ENCODE data around the gene TRPM7. TPM values are rescaled to one million over a fixed set of nuclear protein-coding genes. Genes with fewer than 3 reads are reported as not detected.
"Not testable (repeated sequence)": the region's sequence is repeated elsewhere in the genome, so short reads cannot be mapped to it uniquely, and the experiment has no call there.

TRPM7 gene
- total and polyA plus RNA-seq, 2 of the 8 experiments (the other 6 are each of a cell fraction or from before 2014, with no cell fraction given): 7.5 to 33.2 TPM

GRCh38 chr15:50697109-50697797, 10.7 kb upstream of the TRPM7 start (continued):
- TF ChIP-seq HDAC2 (IDR thresholded peaks at IDR 0.05; ENCODE audit: borderline replicate concordance in 1 of 2, low read depth in 2 of 2, low read length in 2 of 2): no peak
- no peak for TF ChIP-seq SP1 (IDR thresholded peaks at IDR 0.05; ENCODE audit: low read depth, low read length)
- no peak for TF ChIP-seq FOSL1 (IDR thresholded peaks at IDR 0.05; ENCODE audit: insufficient read depth, low read depth, low read length)
- TF ChIP-seq CTBP2 (IDR thresholded peaks at IDR 0.05; ENCODE audit: borderline replicate concordance, insufficient read depth, insufficient read length, low read length): no peak
- TF ChIP-seq SIRT6 (IDR thresholded peaks at IDR 0.05; ENCODE audit: low read length): no peak
- TF ChIP-seq PHF8 (conservative IDR thresholded peaks at IDR 0.05; ENCODE audit: low read depth, low read length): no peak
- no peak for TF ChIP-seq MAFK (IDR thresholded peaks at IDR 0.05; ENCODE audit: low read depth, low read length)
- TF ChIP-seq SAP30 (IDR thresholded peaks at IDR 0.05; ENCODE audit: insufficient read depth, insufficient replicate concordance, low read length): no peak

- not testable (repeated sequence) for H2BK12ac ChIP-seq (ENCODE audit: low read depth, low read length); FAIRE-seq; H2BK120ac ChIP-seq (replicated peaks; ENCODE audit: low read depth, low read length); H3K9me3 ChIP-seq (ENCODE audit: insufficient read depth in 2 of 2, low read depth in 1 of 2, low read length in 1 of 2); H3K4me1 ChIP-seq (replicated peaks in 1 of 4; ENCODE audit: control insufficient read depth in 3 of 4, insufficient read depth in 4 of 4, low read length in 3 of 4); H2BK20ac ChIP-seq (ENCODE audit: low read length); H2BK15ac ChIP-seq (ENCODE audit: low read length); H4K5ac ChIP-seq (ENCODE audit: insufficient read length, low read depth, low read length); H3K18ac ChIP-seq (ENCODE audit: extremely low read depth, low read length); H3K27ac ChIP-seq (ENCODE audit: low read depth, low read length); H3K4ac ChIP-seq (replicated peaks; ENCODE audit: insufficient read length, low read depth, low read length); H3K79me2 ChIP-seq (ENCODE audit: control insufficient read depth in 1 of 2, insufficient read depth in 2 of 2, low read length in 2 of 2); H3K79me1 ChIP-seq (ENCODE audit: low read depth, low read length); H4K91ac ChIP-seq (replicated peaks; ENCODE audit: insufficient read length, low read length); H4K20me1 ChIP-seq (replicated peaks in 1 of 2; ENCODE audit: control insufficient read depth in 1 of 2, insufficient read depth in 2 of 2, low read length in 2 of 2); H2AK5ac ChIP-seq (ENCODE audit: low read depth, low read length); H3K23me2 ChIP-seq (ENCODE audit: low read depth, low read length); H3K14ac ChIP-seq (ENCODE audit: insufficient read length); H2BK5ac ChIP-seq (ENCODE audit: low read depth, low read length); H3K4me2 ChIP-seq (ENCODE audit: insufficient read depth in 1 of 2, low read depth in 2 of 2, low read length in 2 of 2); DNase-seq (ENCODE audit: low read depth in 1 of 2, low spot score in 2 of 2); H2AFZ ChIP-seq (ENCODE audit: low read length); H3K36me3 ChIP-seq (ENCODE audit: control insufficient read depth in 2 of 4, insufficient read depth in 4 of 4, low read length in 3 of 4); H3K4me3 ChIP-seq (ENCODE audit: extremely low read depth in 1 of 4, insufficient read depth in 2 of 4, low read depth in 3 of 4, low read length in 4 of 4); H3K23ac ChIP-seq (ENCODE audit: insufficient read length); H3K9ac ChIP-seq (replicated peaks in 1 of 4; ENCODE audit: extremely low read depth in 1 of 4, low read depth in 3 of 4, low read length in 3 of 4); H3K27me3 ChIP-seq (replicated peaks in 1 of 4; ENCODE audit: control insufficient read depth in 3 of 4, extremely low read depth in 1 of 4, insufficient read depth in 3 of 4, low read length in 3 of 4); H3K56ac ChIP-seq (replicated peaks; ENCODE audit: insufficient read length, low read depth, low read length); H4K8ac ChIP-seq (ENCODE audit: extremely low read depth, insufficient read depth, low read length)
- ChIA-PET CTCF (ENCODE audit: partially characterized antibody) (interaction anchor here (1.2 kb wide), 1 partner anchor 10 kb away, joined by 4 read pairs; no protein-coding TSS in a partner anchor), POLR2A (ENCODE audit: partially characterized antibody) (interaction anchor here (0.6 kb wide), 1 partner anchor 117 kb away, joined by 3 read pairs; no protein-coding TSS in a partner anchor)
- WGBS, 2 experiments (ENCODE audit: extremely low coverage in 1 of 2, insufficient coverage in 1 of 2, insufficient read length in 1 of 2, insufficient replicate concordance in 2 of 2, low coverage in 1 of 2, low lambda C conversion rate in 2 of 2, missing lambda C conversion rate in 1 of 2): 100% methylated on average over 8 of the region's 9 CpGs; no CpG with 5 or more reads in 1 of the 2 experiments
These were observed 8.1 kb upstream of the TRPM7 start for GRCh38 chr15:50694634-50695165.

Data from H1 (cell line).